ENCODE data around the gene EBF3.

DNA sequence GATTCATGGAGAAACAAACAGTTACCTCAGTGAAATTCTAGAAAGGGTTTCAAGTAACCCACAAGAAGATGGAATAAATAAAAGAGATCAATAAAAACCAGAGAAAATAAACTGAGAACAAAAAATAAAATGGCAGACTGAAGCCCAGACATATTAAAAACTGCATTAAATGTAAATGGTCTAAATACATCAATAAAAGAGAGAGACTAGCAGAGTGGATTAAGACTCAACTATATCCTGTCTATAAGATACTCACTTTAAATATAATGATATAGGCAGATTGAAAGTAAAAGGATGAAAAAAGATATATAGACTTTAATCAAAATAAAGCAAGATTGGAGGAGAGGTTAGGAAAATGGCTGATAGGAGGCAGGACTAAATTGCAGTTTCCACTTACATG lies 18.8 kb upstream of the EBF3 start:
- no peak for TF ChIP-seq EZH2 (IDR thresholded peaks at IDR 0.05; ENCODE audit: borderline replicate concordance)
- TF ChIP-seq, protein P1, sequence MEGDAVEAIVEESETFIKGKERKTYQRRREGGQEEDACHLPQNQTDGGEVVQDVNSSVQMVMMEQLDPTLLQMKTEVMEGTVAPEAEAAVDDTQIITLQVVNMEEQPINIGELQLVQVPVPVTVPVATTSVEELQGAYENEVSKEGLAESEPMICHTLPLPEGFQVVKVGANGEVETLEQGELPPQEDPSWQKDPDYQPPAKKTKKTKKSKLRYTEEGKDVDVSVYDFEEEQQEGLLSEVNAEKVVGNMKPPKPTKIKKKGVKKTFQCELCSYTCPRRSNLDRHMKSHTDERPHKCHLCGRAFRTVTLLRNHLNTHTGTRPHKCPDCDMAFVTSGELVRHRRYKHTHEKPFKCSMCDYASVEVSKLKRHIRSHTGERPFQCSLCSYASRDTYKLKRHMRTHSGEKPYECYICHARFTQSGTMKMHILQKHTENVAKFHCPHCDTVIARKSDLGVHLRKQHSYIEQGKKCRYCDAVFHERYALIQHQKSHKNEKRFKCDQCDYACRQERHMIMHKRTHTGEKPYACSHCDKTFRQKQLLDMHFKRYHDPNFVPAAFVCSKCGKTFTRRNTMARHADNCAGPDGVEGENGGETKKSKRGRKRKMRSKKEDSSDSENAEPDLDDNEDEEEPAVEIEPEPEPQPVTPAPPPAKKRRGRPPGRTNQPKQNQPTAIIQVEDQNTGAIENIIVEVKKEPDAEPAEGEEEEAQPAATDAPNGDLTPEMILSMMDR (IDR thresholded peaks at IDR 0.05; ENCODE audit: poor library complexity) = no peak
- TF ChIP-seq EZH2phosphoT487 (IDR thresholded peaks at IDR 0.05; ENCODE audit: low read depth, severe bottlenecking, unreplicated experiment) = no peak
